Myometrial cell (primary cell): ENCODE data around the gene TTC9. TPM values are rescaled to one million over a fixed set of nuclear protein-coding genes. Genes with fewer than 3 reads are reported as not detected.

Experiments
- total RNA-seq: library from RNA; depleted of rRNA; stranded (reverse); fragments of >200 nt; gene quantifications from 2 replicates; pipeline ENCODE4 v1.2.3, GENCODE V29; 2015

TTC9 gene
- not detected in 2 replicates for total RNA-seq

GRCh38 chr14:70641548-70642302, at the start of gene TTC9:
TSS of gene TTC9 (plus strand) at chr14:70641916. CDS start at chr14:70642130, 214 bp downstream.

GRCh38 chr14:70600382-70601157, 41.1 kb upstream of the TTC9 start, which contains the start of gene MED6:
TSS of gene MED6 (minus strand) at chr14:70600655. CDS start at chr14:70600637, 18 bp downstream.

Other genes with a start within 250 kb of the TTC9 start
- 9.8 and 18.8 TPM in 2 replicates for gene SYNJ2BP, start 224.8 kb upstream of the TTC9 start, total RNA-seq
- gene ADAM21, start 189.7 kb upstream of the TTC9 start, total RNA-seq = 0.18 and 0.86 TPM in 2 replicates
- gene ADAM20, start 106.9 kb upstream of the TTC9 start, total RNA-seq = not detected in 2 replicates
- gene MED6, start 41.3 kb upstream of the TTC9 start, total RNA-seq = 18.2 and 20.4 TPM in 2 replicates
- gene MAP3K9, start 167.6 kb downstream of the TTC9 start, total RNA-seq = 2.9 and 5.7 TPM in 2 replicates